Measurements from ENCODE around the gene USP2.

Gene USP2

GRCh38 chr11:119342362-119343130 lies 38.9 kb downstream of the USP2 start:
- DNase-seq (ENCODE audit: low read depth in 2 of 2) = no peak

- no peak for DNase-seq (ENCODE audit: low read depth in 2 of 2)
These were observed 39.5 kb downstream of the USP2 start for GRCh38 chr11:119342023-119342300.

- no peak for DNase-seq (ENCODE audit: low read depth in 2 of 2)
These were observed 40.1 kb downstream of the USP2 start for GRCh38 chr11:119341222-119342022.

GRCh38 chr11:119340335-119341221 lies 40.9 kb downstream of the USP2 start, which contains the start of gene C1QTNF5:
C1QTNF5 (minus strand) TSS chr11:119340883; CDS start chr11:119340397, 486 bp downstream.
- DNase-seq (ENCODE audit: low read depth in 2 of 2) = no peak

- DNase-seq (ENCODE audit: low read depth in 2 of 2) = no peak
These were observed 41.7 kb downstream of the USP2 start for GRCh38 chr11:119339589-119340334.

GRCh38 chr11:119338965-119339588 lies 42.4 kb downstream of the USP2 start:
- no peak for DNase-seq (ENCODE audit: low read depth in 2 of 2)

GRCh38 chr11:119338318-119338890 lies 43.1 kb downstream of the USP2 start:
- DNase-seq (ENCODE audit: low read depth in 2 of 2) = peak; percentile 17 to 34

- DNase-seq (ENCODE audit: low read depth in 2 of 2) = no peak
These were observed 43.7 kb downstream of the USP2 start for GRCh38 chr11:119337581-119338317.

GRCh38 chr11:119336744-119337469 lies 44.6 kb downstream of the USP2 start:
- no peak for DNase-seq (ENCODE audit: low read depth in 2 of 2)

- DNase-seq (ENCODE audit: low read depth in 2 of 2) = no peak
These were observed 45.6 kb downstream of the USP2 start for GRCh38 chr11:119335655-119336543.

- no peak for DNase-seq (ENCODE audit: low read depth in 2 of 2)
These were observed 46.3 kb downstream of the USP2 start for GRCh38 chr11:119335091-119335654.

GRCh38 chr11:119334174-119334930 lies 47.1 kb downstream of the USP2 start, which contains the start of gene RNF26:
RNF26 (plus strand) TSS chr11:119334527; CDS start chr11:119335123, 596 bp downstream.
- peak; percentile 87 to 89 for DNase-seq (ENCODE audit: low read depth in 2 of 2)

GRCh38 chr11:119332111-119332765 lies 49.3 kb downstream of the USP2 start:
- DNase-seq (ENCODE audit: low read depth in 2 of 2) = no peak

GRCh38 chr11:119330237-119330636 lies 51.3 kb downstream of the USP2 start:
- DNase-seq (ENCODE audit: low read depth in 2 of 2) = no peak

GRCh38 chr11:119329320-119329719 lies 52.2 kb downstream of the USP2 start:
- DNase-seq (ENCODE audit: low read depth in 2 of 2) = no peak

- DNase-seq (ENCODE audit: low read depth in 2 of 2) = no peak
These were observed 57.3 kb downstream of the USP2 start for GRCh38 chr11:119324189-119324588.
